GM21367 (cell line): ENCODE measurements around the gene HLA-DOA.

Source experiments
- ATAC-seq: cut with Tn5 transposase; IDR thresholded peaks from one replicate; pipeline ENCODE4 v1.9.1; 2021; ENCODE audit not compliant: unreplicated experiment

The HLA-DOA gene

GRCh38 chr6:32967151-32968091, 42.0 kb downstream of the HLA-DOA start:
- no peak for ATAC-seq

- no peak for ATAC-seq
These were observed 44.6 kb downstream of the HLA-DOA start for GRCh38 chr6:32964776-32965175.

GRCh38 chr6:32963866-32964265, 45.5 kb downstream of the HLA-DOA start:
- ATAC-seq, result no peak

GRCh38 chr6:32962213-32962826, 47.1 kb downstream of the HLA-DOA start:
- no peak for ATAC-seq

- no peak for ATAC-seq
These were observed 48.8 kb downstream of the HLA-DOA start for GRCh38 chr6:32960563-32960962.

GRCh38 chr6:32956176-32956575, 53.2 kb downstream of the HLA-DOA start:
- no peak for ATAC-seq

- ATAC-seq, result no peak
These were observed 54.2 kb downstream of the HLA-DOA start for GRCh38 chr6:32954986-32955802.

- ATAC-seq, result no peak
These were observed 55.1 kb downstream of the HLA-DOA start for GRCh38 chr6:32954267-32954666.
